ENCODE measurements around the gene RABGGTA.
"Not testable (repeated sequence)": the region's sequence is repeated elsewhere in the genome, so short reads cannot be mapped to it uniquely, and the experiment has no call there.

The RABGGTA gene

GRCh38 chr14:24259282-24260025 is 11.9 kb downstream of the RABGGTA start:
- DNase-seq, result no peak

GRCh38 chr14:24258548-24259265 is 12.7 kb downstream of the RABGGTA start:
- DNase-seq, result no peak

- no peak for DNase-seq
These were observed 13.3 kb downstream of the RABGGTA start for GRCh38 chr14:24258119-24258518.

- DNase-seq, result no peak
These were observed 14.4 kb downstream of the RABGGTA start for GRCh38 chr14:24256960-24257359.

- no peak for DNase-seq
These were observed 15.3 kb downstream of the RABGGTA start for GRCh38 chr14:24255931-24256711.

- no peak for DNase-seq
These were observed 16.0 kb downstream of the RABGGTA start for GRCh38 chr14:24255438-24255837.

GRCh38 chr14:24254630-24255392 is 16.6 kb downstream of the RABGGTA start:
- no peak for DNase-seq

- DNase-seq, result no peak
These were observed 17.5 kb downstream of the RABGGTA start for GRCh38 chr14:24253936-24254335.

- no peak for DNase-seq
These were observed 18.9 kb downstream of the RABGGTA start for GRCh38 chr14:24252289-24253124.

- DNase-seq, result no peak
These were observed 19.5 kb downstream of the RABGGTA start for GRCh38 chr14:24251880-24252288.

GRCh38 chr14:24250354-24250753 is 21.0 kb downstream of the RABGGTA start:
- DNase-seq, result no peak

- no peak for DNase-seq
These were observed 22.0 kb downstream of the RABGGTA start for GRCh38 chr14:24249230-24250021.

GRCh38 chr14:24247422-24247821 is 24.0 kb downstream of the RABGGTA start:
- no peak for DNase-seq

- no peak for DNase-seq
These were observed 24.6 kb downstream of the RABGGTA start for GRCh38 chr14:24246765-24247212.

- DNase-seq, result not testable (repeated sequence)
These were observed 26.0 kb downstream of the RABGGTA start for GRCh38 chr14:24245350-24245749.

GRCh38 chr14:24243336-24243836 is 28.0 kb downstream of the RABGGTA start:
- no peak for DNase-seq

GRCh38 chr14:24241829-24242443 is 29.5 kb downstream of the RABGGTA start:
- DNase-seq, result peak; percentile 92

- no peak for DNase-seq
These were observed 31.1 kb downstream of the RABGGTA start for GRCh38 chr14:24240110-24240918.

GRCh38 chr14:24238527-24239037 is 32.8 kb downstream of the RABGGTA start:
- no peak for DNase-seq
